Stimulated activated CD4-positive, alpha-beta T cell treated with anti-CD3 and anti-CD28 coated beads, Interleukin-2, amount 100 ng/mL, for 24 hours (primary cell): Measurements from ENCODE around the gene KRTAP21-1.
"Not testable (repeated sequence)": the region's sequence is repeated elsewhere in the genome, so short reads cannot be mapped to it uniquely, and the experiment has no call there.

Experiments used
- DNase-seq, 2 donors: peaks; one replicate each; pipeline ENCODE4 v3.0.0-alpha.2; 2020

Gene KRTAP21-1

DNA sequence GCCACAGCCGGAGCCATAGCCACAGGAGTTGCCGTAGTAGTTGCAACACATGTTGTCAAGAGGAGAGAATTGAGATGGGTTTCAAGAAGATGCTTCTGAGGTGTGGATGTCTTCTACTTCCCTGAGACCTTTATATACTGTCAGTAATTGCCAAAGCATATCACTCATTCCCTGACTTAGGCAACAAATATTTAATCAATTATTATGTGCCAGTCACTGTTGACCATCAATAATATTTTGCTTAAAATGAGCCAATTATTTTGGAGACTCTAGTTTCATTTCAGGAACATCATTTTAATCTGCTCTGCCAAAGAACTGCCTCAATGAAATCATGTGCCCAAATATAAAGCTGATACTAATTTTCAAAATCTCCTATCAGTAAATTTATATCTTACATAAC, at the start of gene KRTAP21-1:
TSS of gene KRTAP21-1 (minus strand) at position 101 of the 400 bp plus-strand sequence. CDS start at position 51, 50 bp downstream.
- DNase-seq, result not testable (repeated sequence)

GRCh38 chr21:30800605-30801004, 45.4 kb upstream of the KRTAP21-1 start:
- DNase-seq, result no peak

GRCh38 chr21:30793581-30794314, 38.5 kb upstream of the KRTAP21-1 start:
- no peak for DNase-seq

- no peak for DNase-seq
These were observed 24.0 kb upstream of the KRTAP21-1 start for GRCh38 chr21:30779249-30779648.

GRCh38 chr21:30769724-30770431, 14.7 kb upstream of the KRTAP21-1 start:
- DNase-seq, result no peak

DNA sequence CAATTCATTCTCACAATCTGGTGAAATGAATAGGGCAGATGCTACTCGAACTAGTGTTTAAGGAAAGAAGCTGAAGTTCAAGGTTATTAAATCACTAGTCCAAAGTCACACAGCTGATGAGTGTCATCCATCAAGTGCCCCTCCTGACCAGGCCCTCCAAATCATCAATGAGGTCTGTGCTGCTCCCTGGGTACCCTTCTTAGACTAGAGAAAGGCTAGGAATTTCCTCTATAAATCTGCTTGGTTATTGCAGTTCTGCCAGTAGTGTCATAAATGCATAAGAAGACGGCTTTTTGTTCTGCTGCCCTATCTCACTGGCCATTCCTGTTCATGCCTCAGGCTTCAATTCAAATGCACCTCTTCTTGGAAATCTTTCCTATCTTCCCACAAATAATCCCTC, 5.5 kb upstream of the KRTAP21-1 start:
- DNase-seq, result no peak

GRCh38 chr21:30758306-30758705, 3.1 kb upstream of the KRTAP21-1 start:
- DNase-seq, result no peak

DNA sequence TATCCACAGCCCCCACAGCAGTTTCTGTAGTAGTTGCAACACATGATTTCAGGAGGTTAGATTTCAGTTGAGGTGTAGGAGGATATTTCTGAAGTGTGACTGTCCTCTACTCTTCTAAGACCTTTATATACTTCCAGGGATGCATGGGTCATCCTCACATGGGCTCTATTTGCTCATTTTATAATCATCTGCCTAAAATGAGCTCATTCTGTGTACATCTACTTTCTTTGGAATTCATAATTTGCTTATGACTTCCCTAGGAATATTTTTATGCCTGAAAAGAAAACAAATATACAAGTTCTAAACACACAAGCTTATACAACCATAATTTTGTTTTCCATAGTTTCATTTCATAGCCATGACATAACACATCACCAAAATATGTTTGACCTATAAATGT, 8.1 kb downstream of the KRTAP21-1 start, which contains the start of gene KRTAP21-2:
TSS of gene KRTAP21-2 (minus strand) at position 101 of the 400 bp plus-strand sequence. CDS start at position 44, 57 bp downstream.
- DNase-seq, result no peak

DNA sequence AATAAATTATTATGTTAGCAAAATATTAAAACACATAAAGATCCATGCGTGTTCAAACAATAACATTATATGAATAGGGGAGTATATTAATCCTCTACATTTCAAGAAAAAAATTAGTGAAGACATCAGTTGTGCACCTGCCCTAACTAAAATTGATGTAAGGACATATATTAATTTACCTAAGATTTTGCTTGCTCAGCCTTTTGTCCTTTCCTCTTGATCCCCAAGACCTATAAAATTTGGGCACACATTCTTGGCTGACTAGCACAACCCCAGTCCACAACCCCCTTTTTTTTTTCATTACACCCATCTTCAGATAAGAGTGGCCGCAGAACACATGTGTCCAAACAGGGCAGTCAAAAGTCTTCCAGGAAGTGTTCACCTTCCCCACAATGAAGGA, 14.8 kb downstream of the KRTAP21-1 start:
- no peak for DNase-seq

GRCh38 chr21:30733026-30733425, 22.2 kb downstream of the KRTAP21-1 start:
- no peak for DNase-seq

DNA sequence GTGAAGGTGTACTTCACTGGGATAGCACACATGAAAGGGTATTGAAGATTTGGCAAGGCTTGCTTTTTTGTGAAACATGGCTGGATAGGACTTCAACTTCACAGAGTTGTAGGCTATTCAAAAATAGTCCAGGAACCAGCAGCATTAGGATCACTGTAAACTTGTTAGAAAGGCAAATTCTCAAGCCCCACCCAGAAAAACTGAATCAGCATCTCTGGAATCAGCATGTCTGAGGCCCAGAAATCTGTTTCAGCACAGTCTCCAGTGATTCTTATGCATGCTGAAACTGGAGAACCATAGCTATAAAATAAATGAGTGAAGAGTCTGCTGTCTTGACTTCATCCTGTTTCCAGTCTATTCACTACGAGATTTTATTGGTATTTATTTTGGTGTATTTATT, 28.5 kb downstream of the KRTAP21-1 start:
- DNase-seq, result no peak

- no peak for DNase-seq
These were observed 35.8 kb downstream of the KRTAP21-1 start for GRCh38 chr21:30719401-30719800.

DNA sequence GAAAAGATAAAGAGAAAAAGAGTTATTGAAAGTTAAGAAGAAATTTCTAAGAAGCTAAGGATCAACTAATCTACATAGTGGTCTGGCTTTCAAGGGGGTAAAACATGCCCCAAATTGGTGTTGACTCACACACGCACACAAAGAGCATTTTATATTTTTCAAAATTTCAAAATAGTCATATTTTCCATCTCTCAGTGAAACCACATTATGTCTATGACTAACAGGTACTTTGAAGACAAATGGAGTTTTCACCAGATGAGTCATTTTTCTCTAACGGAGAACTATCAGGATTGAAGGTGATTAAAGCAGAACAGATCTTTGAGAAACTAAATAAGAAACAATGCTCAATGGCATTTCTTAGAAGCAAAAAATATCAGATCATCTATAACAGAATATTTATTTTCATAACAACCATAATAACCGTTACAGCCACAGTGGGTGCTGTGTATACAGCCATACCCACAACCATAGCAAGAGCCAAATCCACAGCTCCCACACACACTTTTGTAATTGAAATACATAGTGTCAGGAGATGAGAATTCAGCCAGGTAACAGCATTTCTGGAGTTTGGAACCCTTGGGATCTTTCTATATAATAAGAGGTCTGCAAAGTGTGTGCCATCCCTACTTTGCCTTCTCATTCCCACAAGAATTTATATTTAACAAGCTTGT, 36.9 kb downstream of the KRTAP21-1 start, which contains the start of gene KRTAP21-3:
TSS of gene KRTAP21-3 (minus strand) at position 539 of the 671 bp plus-strand sequence. CDS start at position 521, 18 bp downstream.
- peak in 1 of 2 donors; percentile 27 for DNase-seq

GRCh38 chr21:30717105-30717504, 38.1 kb downstream of the KRTAP21-1 start:
- no peak for DNase-seq

DNA sequence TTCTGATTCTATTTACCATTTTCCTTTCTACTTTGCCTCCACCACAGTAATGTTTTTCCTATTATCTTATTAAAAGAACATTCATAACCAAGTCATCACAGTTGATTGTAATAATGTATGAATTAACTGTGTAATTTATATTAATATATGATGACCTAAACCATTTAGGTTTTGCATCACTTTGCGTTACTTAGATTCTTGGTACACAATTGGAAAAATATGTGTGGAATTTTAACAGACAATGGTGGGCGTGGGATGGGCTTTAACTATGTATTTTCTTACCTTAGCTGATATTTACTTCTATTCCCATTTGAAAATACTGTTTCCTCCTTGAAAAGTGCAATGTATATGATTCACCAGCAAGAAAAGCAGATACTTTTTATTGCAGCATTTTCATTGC, 40.3 kb downstream of the KRTAP21-1 start:
- no peak for DNase-seq

GRCh38 chr21:30714456-30714855, 40.8 kb downstream of the KRTAP21-1 start:
- DNase-seq, result no peak

- no peak for DNase-seq
These were observed 41.5 kb downstream of the KRTAP21-1 start for GRCh38 chr21:30713766-30714165.

GRCh38 chr21:30710499-30710898, 44.7 kb downstream of the KRTAP21-1 start:
- peak in 1 of 2 donors; percentile 48 for DNase-seq

GRCh38 chr21:30707409-30707808, 47.8 kb downstream of the KRTAP21-1 start:
- DNase-seq, result no peak
